ENCODE data around the gene YJEFN3. TPM values are rescaled to one million over a fixed set of nuclear protein-coding genes. Genes with fewer than 3 reads are reported as not detected.

The YJEFN3 gene
- total RNA-seq (2022; extraction: Qiagen RNA extraction; ENCODE audit: low read depth) = 1.6 to 5.2 TPM (median 3.5 TPM) in 5 replicates

GRCh38 chr19:19528721-19529490, at the start of gene YJEFN3:
TSS of gene YJEFN3 (plus strand) at chr19:19528911. CDS start at chr19:19528933, 22 bp downstream.

GRCh38 chr19:19514881-19515641, 13.7 kb upstream of the YJEFN3 start, which contains the start of gene TSSK6:
TSS of gene TSSK6 (minus strand) at chr19:19515548. CDS start at chr19:19515427, 121 bp downstream.

GRCh38 chr19:19515642-19516519, 12.8 kb upstream of the YJEFN3 start, which contains the start of gene NDUFA13:
TSS of gene NDUFA13 (plus strand) at chr19:19516225. CDS start at chr19:19516239, 14 bp downstream.

GRCh38 chr19:19538061-19538784, 9.5 kb downstream of the YJEFN3 start, which contains the start of gene CILP2:
TSS of gene CILP2 (plus strand) at chr19:19538265. CDS start at chr19:19538350, 85 bp downstream.

Other genes with a start within 250 kb of the YJEFN3 start
- gene SUGP1, start 208.4 kb upstream of the YJEFN3 start, total RNA-seq (2022; extraction: Qiagen RNA extraction; ENCODE audit: low read depth) = 22.3 to 27.9 TPM (median 25.6 TPM) in 5 replicates
- 11.7 to 15.5 TPM (median 14.2 TPM) in 5 replicates for gene MAU2, start 208.1 kb upstream of the YJEFN3 start, total RNA-seq (2022; extraction: Qiagen RNA extraction; ENCODE audit: low read depth)
- gene GATAD2A, start 123.2 kb upstream of the YJEFN3 start, total RNA-seq (2022; extraction: Qiagen RNA extraction; ENCODE audit: low read depth) = 47.6 to 63.0 TPM (median 52.4 TPM) in 5 replicates
- gene TSSK6, start 13.4 kb upstream of the YJEFN3 start, total RNA-seq (2022; extraction: Qiagen RNA extraction; ENCODE audit: low read depth) = 0.83 to 2.1 TPM (median 1.6 TPM) in 5 replicates
- 135 to 177 TPM (median 144 TPM) in 5 replicates for gene NDUFA13, start 12.7 kb upstream of the YJEFN3 start, total RNA-seq (2022; extraction: Qiagen RNA extraction; ENCODE audit: low read depth)
- 0.15 to 0.44 TPM (median 0.21 TPM) in 5 replicates for gene CILP2, start 9.4 kb downstream of the YJEFN3 start, total RNA-seq (2022; extraction: Qiagen RNA extraction; ENCODE audit: low read depth)
- 0.48 to 1.6 TPM (median 1.4 TPM) in 5 replicates for gene PBX4, start 89.8 kb downstream of the YJEFN3 start, total RNA-seq (2022; extraction: Qiagen RNA extraction; ENCODE audit: low read depth)
- 2.7 to 4.9 TPM (median 4.1 TPM) in 5 replicates for gene LPAR2, start 99.3 kb downstream of the YJEFN3 start, total RNA-seq (2022; extraction: Qiagen RNA extraction; ENCODE audit: low read depth)
- gene GMIP, start 114.7 kb downstream of the YJEFN3 start, total RNA-seq (2022; extraction: Qiagen RNA extraction; ENCODE audit: low read depth) = 4.7 to 5.7 TPM (median 5.3 TPM) in 5 replicates
- gene ATP13A1, start 134.8 kb downstream of the YJEFN3 start, total RNA-seq (2022; extraction: Qiagen RNA extraction; ENCODE audit: low read depth) = 23.3 to 37.3 TPM (median 34.0 TPM) in 5 replicates
- gene ZNF101, start 139.9 kb downstream of the YJEFN3 start, total RNA-seq (2022; extraction: Qiagen RNA extraction; ENCODE audit: low read depth) = 4.5 to 5.6 TPM (median 5.3 TPM) in 5 replicates
- gene ZNF14, start 204.2 kb downstream of the YJEFN3 start, total RNA-seq (2022; extraction: Qiagen RNA extraction; ENCODE audit: low read depth) = 1.6 to 2.2 TPM (median 2.0 TPM) in 5 replicates

Data from A549 treated with DMSO at 1 μM for 4 hours (cell line).